Progenitor cell of endocrine pancreas (in vitro differentiated cells): ENCODE data around the gene POLR1F. TPM values are rescaled to one million over a fixed set of nuclear protein-coding genes. Genes with fewer than 3 reads are reported as not detected.
A peak's percentile ranks its signal among the peaks of the same experiment; 100 is the strongest.

ENCODE experiments used
- DNase-seq: peaks from one replicate; pipeline ENCODE4 v3.0.0; 2021; ENCODE audit warnings: low spot score; ENCODE audit not compliant: unreplicated experiment
- H3K27ac Mint-ChIP-seq: 2 replicates; pipeline ENCODE4 v1.8.0; 2021; ENCODE audit warnings: mild to moderate bottlenecking, moderate library complexity, mixed read lengths
- H3K27me3 Mint-ChIP-seq: 2 replicates; pipeline ENCODE4 v1.8.0; 2021; ENCODE audit warnings: mixed read lengths
- H3K36me3 Mint-ChIP-seq: 2 replicates; pipeline ENCODE4 v1.8.0; 2022; ENCODE audit warnings: mixed read lengths; ENCODE audit not compliant: insufficient read depth
- H3K4me1 Mint-ChIP-seq: 2 replicates; pipeline ENCODE4 v1.8.0; 2021; ENCODE audit warnings: low read depth, mixed read lengths
- H3K4me3 Mint-ChIP-seq: 2 replicates; pipeline ENCODE4 v1.8.0; 2021; ENCODE audit warnings: low read depth, mild to moderate bottlenecking, moderate library complexity, mixed read lengths
- H3K9me3 Mint-ChIP-seq: 2 replicates; pipeline ENCODE4 v1.8.0; 2021; ENCODE audit warnings: low read depth, mixed read lengths
- total RNA-seq: library from RNA; stranded (reverse); gene quantifications from 2 replicates; pipeline ENCODE4 v1.2.1, GENCODE V29; 2021
- TF ChIP-seq, protein P1 (sequence below): fragments of 200-600 bp; sonication (generic); IDR thresholded peaks from one replicate; pipeline ENCODE4 v1.5.0; 2021; ENCODE audit warnings: antibody characterized with exemption, mild to moderate bottlenecking; ENCODE audit not compliant: unreplicated experiment

Gene POLR1F
- total RNA-seq, 1 donor from 2014 or later = 11.1 TPM

DNA sequence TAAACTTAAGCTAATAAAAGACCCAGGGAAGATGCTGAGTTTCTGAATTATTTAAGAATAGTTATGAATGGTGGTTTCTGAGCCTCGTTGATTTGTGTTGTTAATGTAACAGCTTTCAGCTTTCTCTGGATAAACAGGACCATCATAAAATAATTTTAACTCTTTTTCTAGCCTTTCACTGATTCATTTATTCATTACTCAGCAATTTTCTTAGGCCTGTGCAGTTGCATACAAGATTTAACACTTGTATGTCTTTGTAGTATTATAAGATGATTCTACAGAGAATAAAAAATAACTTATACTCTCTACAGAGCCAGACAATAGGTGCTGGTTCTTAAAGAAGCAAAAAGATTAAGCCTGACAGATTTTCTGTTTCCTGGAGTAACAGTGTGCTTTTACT is 35.2 kb upstream of the POLR1F start:
- no peaks in the 10 kb centered on the region for H3K9me3 Mint-ChIP-seq
- H3K4me3 Mint-ChIP-seq = no peak overlapping the region
- H3K4me1 Mint-ChIP-seq = no peaks in the 10 kb centered on the region
- TF ChIP-seq, protein P1, sequence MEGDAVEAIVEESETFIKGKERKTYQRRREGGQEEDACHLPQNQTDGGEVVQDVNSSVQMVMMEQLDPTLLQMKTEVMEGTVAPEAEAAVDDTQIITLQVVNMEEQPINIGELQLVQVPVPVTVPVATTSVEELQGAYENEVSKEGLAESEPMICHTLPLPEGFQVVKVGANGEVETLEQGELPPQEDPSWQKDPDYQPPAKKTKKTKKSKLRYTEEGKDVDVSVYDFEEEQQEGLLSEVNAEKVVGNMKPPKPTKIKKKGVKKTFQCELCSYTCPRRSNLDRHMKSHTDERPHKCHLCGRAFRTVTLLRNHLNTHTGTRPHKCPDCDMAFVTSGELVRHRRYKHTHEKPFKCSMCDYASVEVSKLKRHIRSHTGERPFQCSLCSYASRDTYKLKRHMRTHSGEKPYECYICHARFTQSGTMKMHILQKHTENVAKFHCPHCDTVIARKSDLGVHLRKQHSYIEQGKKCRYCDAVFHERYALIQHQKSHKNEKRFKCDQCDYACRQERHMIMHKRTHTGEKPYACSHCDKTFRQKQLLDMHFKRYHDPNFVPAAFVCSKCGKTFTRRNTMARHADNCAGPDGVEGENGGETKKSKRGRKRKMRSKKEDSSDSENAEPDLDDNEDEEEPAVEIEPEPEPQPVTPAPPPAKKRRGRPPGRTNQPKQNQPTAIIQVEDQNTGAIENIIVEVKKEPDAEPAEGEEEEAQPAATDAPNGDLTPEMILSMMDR = no peak
- no peaks in the 10 kb centered on the region for H3K36me3 Mint-ChIP-seq
- no peak overlapping the region for H3K27ac Mint-ChIP-seq
- H3K27me3 Mint-ChIP-seq = no peaks in the 10 kb centered on the region
- DNase-seq = no peak

DNA sequence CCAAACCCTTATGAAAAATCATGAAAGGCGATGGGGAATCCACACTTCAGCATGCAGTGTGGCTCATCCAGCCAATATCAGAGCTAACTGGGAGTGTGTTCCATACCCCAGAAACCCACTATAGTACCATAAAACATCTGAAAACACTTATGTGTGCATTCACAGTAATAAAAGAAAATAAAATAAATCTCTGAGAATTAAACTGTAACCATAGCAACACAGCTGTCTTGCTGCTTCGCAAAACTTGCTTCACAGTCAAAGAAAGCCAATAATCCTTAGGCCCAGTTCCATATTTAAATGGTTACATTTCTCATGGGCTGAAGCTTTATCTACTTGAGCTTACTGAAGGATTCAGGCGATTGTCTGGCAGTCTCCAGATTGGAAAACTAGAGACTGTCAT is 19.9 kb upstream of the POLR1F start:
- H3K27me3 Mint-ChIP-seq = no peaks in the 10 kb centered on the region
- H3K4me3 Mint-ChIP-seq = no peak overlapping the region
- H3K36me3 Mint-ChIP-seq = no peaks in the 10 kb centered on the region
- no peak for DNase-seq
- no peaks in the 10 kb centered on the region for H3K9me3 Mint-ChIP-seq
- H3K27ac Mint-ChIP-seq = no peak overlapping the region
- no peaks in the 10 kb centered on the region for H3K4me1 Mint-ChIP-seq
- TF ChIP-seq, protein P1 = no peak

DNA sequence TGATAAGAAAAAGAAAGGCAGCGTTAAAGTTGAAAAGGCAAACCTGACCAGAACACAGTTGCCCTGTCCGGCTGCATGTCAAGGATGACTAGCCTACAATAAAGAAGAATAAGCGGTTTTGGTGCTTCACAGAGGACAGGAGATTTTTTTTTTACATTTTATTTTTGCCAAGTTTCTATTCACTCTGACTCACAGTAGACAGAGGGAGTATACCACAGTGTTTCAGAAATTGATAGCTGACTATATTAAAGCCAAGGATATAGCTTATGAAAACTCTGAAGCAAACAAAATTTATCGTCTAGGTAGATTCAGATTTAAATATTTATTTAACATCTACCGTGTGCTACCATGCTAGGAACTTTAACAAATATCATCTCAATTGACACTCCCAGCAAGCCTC is 16.9 kb upstream of the POLR1F start:
- Mint-ChIP-seq H3K36me3 (no peaks in the 10 kb centered on the region), H3K4me1 (no peaks in the 10 kb centered on the region), H3K4me3 (no peak overlapping the region), H3K27me3 (no peaks in the 10 kb centered on the region), H3K27ac (no peak overlapping the region), H3K9me3 (no peaks in the 10 kb centered on the region)
- no peak for DNase-seq
- TF ChIP-seq, protein P1 = no peak

DNA sequence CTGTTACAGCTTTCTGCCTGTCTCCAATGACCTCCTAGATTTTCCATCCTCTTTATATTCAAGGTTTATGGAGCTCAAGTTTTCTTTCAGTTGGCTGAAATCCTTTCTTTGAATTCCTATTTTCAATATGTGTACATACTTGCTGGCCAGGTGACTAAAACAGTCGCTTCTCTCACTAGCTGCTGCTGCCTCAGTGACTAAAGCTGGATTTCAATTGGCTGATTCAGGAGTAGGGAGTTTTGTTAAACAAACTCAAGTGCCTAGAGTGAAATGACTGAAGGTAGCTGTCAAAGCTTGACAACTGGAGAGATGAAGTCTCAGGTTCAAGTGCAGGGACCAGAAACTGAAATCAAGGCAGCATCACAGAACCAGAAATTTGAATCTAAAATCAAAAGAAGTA is 6.7 kb upstream of the POLR1F start:
- peaks cover 1% of the 10 kb centered on the region for H3K4me1 Mint-ChIP-seq
- H3K36me3 Mint-ChIP-seq = no peaks in the 10 kb centered on the region
- peaks cover 6% of the 10 kb centered on the region for H3K27me3 Mint-ChIP-seq
- no peak overlapping the region for H3K4me3 Mint-ChIP-seq
- no peak overlapping the region for H3K27ac Mint-ChIP-seq
- no peaks in the 10 kb centered on the region for H3K9me3 Mint-ChIP-seq
- TF ChIP-seq, protein P1 = no peak
- no peak for DNase-seq

DNA sequence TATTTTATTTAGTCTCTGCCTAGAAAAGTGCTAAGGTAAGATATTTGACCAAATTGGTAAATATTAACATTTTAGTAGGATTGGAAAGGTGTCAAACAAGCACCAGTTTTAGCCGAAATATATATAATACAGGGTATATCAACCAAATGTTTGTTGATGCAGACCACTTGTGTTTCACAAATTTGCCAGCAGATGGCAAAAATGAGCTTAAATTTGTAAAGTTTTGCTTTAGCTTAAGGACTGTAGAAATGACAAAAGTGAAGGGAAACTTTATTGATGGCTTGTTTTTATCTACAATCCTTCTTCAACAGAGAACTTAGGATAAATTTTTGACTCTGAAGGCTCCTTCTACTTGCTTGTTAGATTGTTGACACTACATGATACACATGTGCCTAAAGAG is 4.8 kb upstream of the POLR1F start:
- DNase-seq = peak; percentile 30
- Mint-ChIP-seq H3K27me3 (peaks cover 8% of the 10 kb centered on the region), H3K36me3 (no peaks in the 10 kb centered on the region), H3K4me1 (peaks cover 1% of the 10 kb centered on the region), H3K4me3 (no peak overlapping the region), H3K27ac (no peak overlapping the region), H3K9me3 (no peaks in the 10 kb centered on the region)
- TF ChIP-seq, protein P1 = peak; percentile 78
